Measurements from ENCODE around the gene KREMEN2. TPM values are rescaled to one million over a fixed set of nuclear protein-coding genes. Genes with fewer than 3 reads are reported as not detected.

Gene KREMEN2
- total and polyA plus RNA-seq, 9 of the 15 experiments (the other 6 are each of a cell fraction or from before 2014, with no cell fraction given) = 0.04 to 7.7 (median 1.5) TPM; not detected in 1

GRCh38 chr16:2968738-2969544 lies 4.9 kb downstream of the KREMEN2 start, which contains the start of gene PAQR4 (continued):
- TF ChIP-seq, protein P1, sequence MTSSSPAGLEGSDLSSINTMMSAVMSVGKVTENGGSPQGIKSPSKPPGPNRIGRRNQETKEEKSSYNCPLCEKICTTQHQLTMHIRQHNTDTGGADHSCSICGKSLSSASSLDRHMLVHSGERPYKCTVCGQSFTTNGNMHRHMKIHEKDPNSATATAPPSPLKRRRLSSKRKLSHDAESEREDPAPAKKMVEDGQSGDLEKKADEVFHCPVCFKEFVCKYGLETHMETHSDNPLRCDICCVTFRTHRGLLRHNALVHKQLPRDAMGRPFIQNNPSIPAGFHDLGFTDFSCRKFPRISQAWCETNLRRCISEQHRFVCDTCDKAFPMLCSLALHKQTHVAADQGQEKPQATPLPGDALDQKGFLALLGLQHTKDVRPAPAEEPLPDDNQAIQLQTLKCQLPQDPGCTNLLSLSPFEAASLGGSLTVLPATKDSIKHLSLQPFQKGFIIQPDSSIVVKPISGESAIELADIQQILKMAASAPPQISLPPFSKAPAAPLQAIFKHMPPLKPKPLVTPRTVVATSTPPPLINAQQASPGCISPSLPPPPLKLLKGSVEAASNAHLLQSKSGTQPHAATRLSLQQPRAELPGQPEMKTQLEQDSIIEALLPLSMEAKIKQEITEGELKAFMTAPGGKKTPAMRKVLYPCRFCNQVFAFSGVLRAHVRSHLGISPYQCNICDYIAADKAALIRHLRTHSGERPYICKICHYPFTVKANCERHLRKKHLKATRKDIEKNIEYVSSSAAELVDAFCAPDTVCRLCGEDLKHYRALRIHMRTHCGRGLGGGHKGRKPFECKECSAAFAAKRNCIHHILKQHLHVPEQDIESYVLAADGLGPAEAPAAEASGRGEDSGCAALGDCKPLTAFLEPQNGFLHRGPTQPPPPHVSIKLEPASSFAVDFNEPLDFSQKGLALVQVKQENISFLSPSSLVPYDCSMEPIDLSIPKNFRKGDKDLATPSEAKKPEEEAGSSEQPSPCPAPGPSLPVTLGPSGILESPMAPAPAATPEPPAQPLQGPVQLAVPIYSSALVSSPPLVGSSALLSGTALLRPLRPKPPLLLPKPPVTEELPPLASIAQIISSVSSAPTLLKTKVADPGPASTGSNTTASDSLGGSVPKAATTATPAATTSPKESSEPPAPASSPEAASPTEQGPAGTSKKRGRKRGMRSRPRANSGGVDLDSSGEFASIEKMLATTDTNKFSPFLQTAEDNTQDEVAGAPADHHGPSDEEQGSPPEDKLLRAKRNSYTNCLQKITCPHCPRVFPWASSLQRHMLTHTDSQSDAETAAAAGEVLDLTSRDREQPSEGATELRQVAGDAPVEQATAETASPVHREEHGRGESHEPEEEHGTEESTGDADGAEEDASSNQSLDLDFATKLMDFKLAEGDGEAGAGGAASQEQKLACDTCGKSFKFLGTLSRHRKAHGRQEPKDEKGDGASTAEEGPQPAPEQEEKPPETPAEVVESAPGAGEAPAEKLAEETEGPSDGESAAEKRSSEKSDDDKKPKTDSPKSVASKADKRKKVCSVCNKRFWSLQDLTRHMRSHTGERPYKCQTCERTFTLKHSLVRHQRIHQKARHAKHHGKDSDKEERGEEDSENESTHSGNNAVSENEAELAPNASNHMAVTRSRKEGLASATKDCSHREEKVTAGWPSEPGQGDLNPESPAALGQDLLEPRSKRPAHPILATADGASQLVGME (CRISPR knock-in tag; IDR thresholded peaks at IDR 0.05) = no peak
- TF ChIP-seq NBN (IDR thresholded peaks at IDR 0.05; ENCODE audit: low read depth) = 0 out of 2 replicates have a peak, but pooled peaks have one; percentile 57
- TF ChIP-seq ZNF24 (IDR thresholded peaks at IDR 0.05) = peak; percentile 56; the same call in 1 of the 2 replicates
- peak; percentile 67; the same call in 1 of the 2 replicates for TF ChIP-seq NCOA6 (IDR thresholded peaks at IDR 0.05)
- no peak for TF ChIP-seq EWSR1 (IDR thresholded peaks at IDR 0.05; ENCODE audit: borderline replicate concordance, low read depth, partially characterized antibody)
- TF ChIP-seq TFAP4 (CRISPR knock-in tag; IDR thresholded peaks at IDR 0.05; ENCODE audit: borderline replicate concordance) = peak; percentile 92
- no peak for TF ChIP-seq GABPB2 (CRISPR knock-in tag; conservative IDR thresholded peaks at IDR 0.05)
- TF ChIP-seq ZZZ3 (IDR thresholded peaks at IDR 0.05) = no peak
- TF ChIP-seq RB1 (IDR thresholded peaks at IDR 0.05; ENCODE audit: low read depth) = peak; percentile 99
- TF ChIP-seq, protein P2, sequence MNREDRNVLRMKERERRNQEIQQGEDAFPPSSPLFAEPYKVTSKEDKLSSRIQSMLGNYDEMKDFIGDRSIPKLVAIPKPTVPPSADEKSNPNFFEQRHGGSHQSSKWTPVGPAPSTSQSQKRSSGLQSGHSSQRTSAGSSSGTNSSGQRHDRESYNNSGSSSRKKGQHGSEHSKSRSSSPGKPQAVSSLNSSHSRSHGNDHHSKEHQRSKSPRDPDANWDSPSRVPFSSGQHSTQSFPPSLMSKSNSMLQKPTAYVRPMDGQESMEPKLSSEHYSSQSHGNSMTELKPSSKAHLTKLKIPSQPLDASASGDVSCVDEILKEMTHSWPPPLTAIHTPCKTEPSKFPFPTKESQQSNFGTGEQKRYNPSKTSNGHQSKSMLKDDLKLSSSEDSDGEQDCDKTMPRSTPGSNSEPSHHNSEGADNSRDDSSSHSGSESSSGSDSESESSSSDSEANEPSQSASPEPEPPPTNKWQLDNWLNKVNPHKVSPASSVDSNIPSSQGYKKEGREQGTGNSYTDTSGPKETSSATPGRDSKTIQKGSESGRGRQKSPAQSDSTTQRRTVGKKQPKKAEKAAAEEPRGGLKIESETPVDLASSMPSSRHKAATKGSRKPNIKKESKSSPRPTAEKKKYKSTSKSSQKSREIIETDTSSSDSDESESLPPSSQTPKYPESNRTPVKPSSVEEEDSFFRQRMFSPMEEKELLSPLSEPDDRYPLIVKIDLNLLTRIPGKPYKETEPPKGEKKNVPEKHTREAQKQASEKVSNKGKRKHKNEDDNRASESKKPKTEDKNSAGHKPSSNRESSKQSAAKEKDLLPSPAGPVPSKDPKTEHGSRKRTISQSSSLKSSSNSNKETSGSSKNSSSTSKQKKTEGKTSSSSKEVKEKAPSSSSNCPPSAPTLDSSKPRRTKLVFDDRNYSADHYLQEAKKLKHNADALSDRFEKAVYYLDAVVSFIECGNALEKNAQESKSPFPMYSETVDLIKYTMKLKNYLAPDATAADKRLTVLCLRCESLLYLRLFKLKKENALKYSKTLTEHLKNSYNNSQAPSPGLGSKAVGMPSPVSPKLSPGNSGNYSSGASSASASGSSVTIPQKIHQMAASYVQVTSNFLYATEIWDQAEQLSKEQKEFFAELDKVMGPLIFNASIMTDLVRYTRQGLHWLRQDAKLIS (CRISPR knock-in tag; IDR thresholded peaks at IDR 0.05) = peak; percentile 85
- peak; percentile 85 for TF ChIP-seq GABPA (tag; conservative IDR thresholded peaks at IDR 0.05; ENCODE audit: low read depth)
- no peak for TF ChIP-seq GTF2E2 (tag; IDR thresholded peaks at IDR 0.05)
- TF ChIP-seq YY1 (IDR thresholded peaks at IDR 0.05; ENCODE audit: borderline replicate concordance in 1 of 3, control insufficient read depth in 1 of 3, extremely low read depth in 1 of 3, insufficient read depth in 3 of 3, insufficient read length in 1 of 3, insufficient replicate concordance in 2 of 3, low read depth in 1 of 3, low read length in 2 of 3) = peak in 2 of 3 experiments; percentile 42 to 47
- no peak for TF ChIP-seq NEUROD1 (IDR thresholded peaks at IDR 0.05; ENCODE audit: borderline replicate concordance, low read depth, low read length, partially characterized antibody)

Measured in K562 (cell line).